GM06990 (cell line): Measurements from ENCODE around the gene SLC17A8.

Source experiments
- DNase-seq: peaks from one replicate; pipeline ENCODE4 v3.0.0-alpha.2; 2011; ENCODE audit not compliant: insufficient read length; ENCODE audit errors: extremely low read depth
- H3K27me3 ChIP-seq: replicated peaks from 2 replicates; pipeline ENCODE4 v1.6.0; 2011; ENCODE audit warnings: low read length; ENCODE audit not compliant: control insufficient read depth, insufficient read depth
- H3K36me3 ChIP-seq: 2 replicates; pipeline ENCODE4 v1.5.1; 2011; ENCODE audit warnings: low read length; ENCODE audit not compliant: control insufficient read depth, insufficient read depth
- H3K4me3 ChIP-seq: replicated peaks from 2 replicates; pipeline ENCODE4 v1.5.1; 2011; ENCODE audit warnings: low read depth, mild to moderate bottlenecking, control low read depth, low read length
- CTCF ChIP-seq: IDR thresholded peaks from 2 replicates; pipeline ENCODE4 v1.5.1; 2011; ENCODE audit warnings: low read length, control low read depth, mild to moderate bottlenecking, inconsistent platforms; ENCODE audit not compliant: insufficient read depth, poor library complexity, severe bottlenecking

The SLC17A8 gene

DNA sequence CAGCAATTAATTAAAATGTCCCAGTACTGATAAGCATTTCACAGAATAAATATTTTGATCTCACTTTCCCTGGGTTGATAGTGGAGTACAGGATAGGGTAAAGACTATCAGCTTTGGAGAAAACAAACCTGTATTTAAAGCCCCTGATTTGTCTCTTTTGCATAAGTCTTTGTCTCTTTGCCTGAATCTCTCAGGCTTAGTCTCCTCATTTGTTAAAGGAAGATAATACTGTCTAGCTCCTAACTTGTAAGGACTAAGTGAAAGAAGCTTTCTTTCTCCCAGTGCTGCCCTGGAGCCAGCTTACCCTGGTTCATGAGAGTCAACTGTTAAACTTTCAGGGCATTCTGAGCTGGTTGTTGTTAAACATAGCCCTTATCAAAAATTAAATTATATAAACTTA is 111.3 kb downstream of the SLC17A8 start:
- Histone ChIP-seq H3K27me3 (no peaks in the 10 kb centered on the region), H3K4me3 (no peak overlapping the region), H3K36me3 (no peaks in the 10 kb centered on the region)
- no peak for TF ChIP-seq CTCF
- DNase-seq = no peak
